Testis (tissue), 3 donors: ENCODE data around the gene CACNA2D3. TPM values are rescaled to one million over a fixed set of nuclear protein-coding genes. Genes with fewer than 3 reads are reported as not detected.

ENCODE experiments used
- DNase-seq: peaks from one replicate; pipeline ENCODE4 v3.0.0-alpha.2; 2019
- H3K27ac ChIP-seq, 2 donors: fragments of 200-600 bp; sonication (generic); one replicate each; pipeline ENCODE4 v1.5.1; 2019
- H3K27me3 ChIP-seq: fragments of 200-600 bp; sonication (generic); one replicate; pipeline ENCODE4 v1.5.1; 2019
- H3K36me3 ChIP-seq: fragments of 200-600 bp; sonication (generic); one replicate; pipeline ENCODE4 v1.5.1; 2017; ENCODE audit warnings: low read depth; ENCODE audit errors: missing control alignments
- H3K4me1 ChIP-seq: fragments of 200-600 bp; sonication (generic); one replicate; pipeline ENCODE4 v1.5.1; 2019
- H3K4me3 ChIP-seq, 2 donors: fragments of 200-600 bp; sonication (generic); one replicate each; pipeline ENCODE4 v1.5.1; 2017 to 2019
- H3K9me3 ChIP-seq: fragments of 200-600 bp; sonication (generic); one replicate; pipeline ENCODE4 v1.5.1; 2017
- POLR2A ChIP-seq: fragments of 450-650 bp; IDR thresholded peaks from one replicate; pipeline ENCODE4 v1.6.1; 2017; ENCODE audit warnings: antibody characterized with exemption, mild to moderate bottlenecking, moderate library complexity
- WGBS, 2 donors: methylation state at CpG; one replicate each; pipeline ENCODE4 v1.1.5; 2018; 5-methylcytosine and 5-hydroxymethylcytosine counted together
- intact Hi-C: fragments of 100-400 bp; cut with DNase I; formaldehyde crosslinking; loops from one replicate; pipeline ENCODE4 v1.15.1; 2023; ENCODE audit warnings: low total_unique reads
- polyA plus RNA-seq: library from polyadenylated mRNA; stranded (reverse); fragments of 350-450 nt; fragmentation: Illumina TruSeq; extraction: RNeasy Lipid Tissue Mini Kit (QIAGEN cat#74804); gene quantifications from one replicate; pipeline ENCODE4 v1.2.3, GENCODE V29; 2014; ENCODE audit warnings: low read depth, low replicate concordance; ENCODE audit not compliant: insufficient read depth
- total RNA-seq, 2 donors: library from RNA; depleted of rRNA; stranded (reverse); fragments of >200 nt; gene quantifications; one replicate each; pipeline ENCODE4 v1.2.3, GENCODE V29; 2016
- TF ChIP-seq, protein P1 (sequence below), 3 experiments: fragments of 450-650 bp in 2 of 3; fragments of 200-600 bp in 1 of 3; sonication (generic) in 1 of 3; IDR thresholded peaks; one replicate each; pipeline ENCODE4 v1.5.1; 2016 to 2019; ENCODE audit warnings: antibody characterized with exemption in 3 of 3, mild to moderate bottlenecking in 2 of 3, moderate library complexity in 1 of 3

The CACNA2D3 gene
- total and polyA plus RNA-seq, 3 donors from 2014 or later: 10.1 to 16.5 (median 11.2) TPM

DNA sequence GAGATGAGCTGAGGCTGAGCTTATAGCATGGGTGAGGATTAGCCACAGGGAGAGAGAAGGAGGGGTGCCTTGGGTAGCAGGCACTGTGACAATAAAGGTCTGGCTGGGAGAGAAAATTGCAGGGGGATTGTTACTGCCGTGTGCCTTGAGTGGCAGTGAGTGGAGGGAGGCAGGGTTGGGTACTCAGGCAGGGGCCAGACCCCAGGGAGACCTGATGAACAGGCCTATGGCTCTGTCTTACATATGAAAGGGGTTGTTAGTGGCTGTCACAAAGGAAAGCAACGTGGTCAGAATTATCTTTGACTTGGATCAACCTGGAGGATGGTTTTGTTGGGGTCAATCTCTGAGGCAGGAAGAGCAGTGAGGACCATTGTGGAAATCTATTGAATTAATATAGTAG, 721.0 kb downstream of the CACNA2D3 start:
- WGBS, 2 donors: 81 to 82% methylated on average over 2 of the region's 2 CpGs
- H3K36me3 ChIP-seq: no peaks in the 10 kb centered on the region

DNA sequence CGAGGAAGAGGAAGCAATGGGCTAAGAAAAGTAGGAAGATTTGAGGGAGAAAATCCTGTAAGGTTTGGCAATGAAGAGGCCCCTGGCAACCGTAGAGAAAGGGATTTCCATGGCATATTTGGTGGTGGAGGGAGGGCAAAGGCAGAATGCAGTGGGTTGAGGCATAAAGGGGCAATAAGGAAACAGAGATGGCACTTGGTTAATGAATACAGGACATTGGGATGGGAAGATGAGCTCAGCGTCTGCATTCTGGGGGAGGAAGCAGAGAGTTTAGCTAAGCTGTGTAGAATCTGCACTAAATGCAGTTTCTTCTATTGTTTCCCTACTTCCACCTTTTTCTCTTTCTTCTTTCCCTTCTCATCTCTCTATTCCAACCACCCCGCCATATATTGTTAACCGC, 721.9 kb downstream of the CACNA2D3 start:
- Histone ChIP-seq H3K27ac (no peak overlapping the region), H3K27me3 (no peaks in the 10 kb centered on the region), H3K4me3 (no peak overlapping the region), H3K4me1 (no peaks in the 10 kb centered on the region), H3K36me3 (no peaks in the 10 kb centered on the region), H3K9me3 (no peaks in the 10 kb centered on the region)
- no peak for DNase-seq
- intact Hi-C loops: no loop called here
- no peak for TF ChIP-seq POLR2A
- TF ChIP-seq, protein P1, sequence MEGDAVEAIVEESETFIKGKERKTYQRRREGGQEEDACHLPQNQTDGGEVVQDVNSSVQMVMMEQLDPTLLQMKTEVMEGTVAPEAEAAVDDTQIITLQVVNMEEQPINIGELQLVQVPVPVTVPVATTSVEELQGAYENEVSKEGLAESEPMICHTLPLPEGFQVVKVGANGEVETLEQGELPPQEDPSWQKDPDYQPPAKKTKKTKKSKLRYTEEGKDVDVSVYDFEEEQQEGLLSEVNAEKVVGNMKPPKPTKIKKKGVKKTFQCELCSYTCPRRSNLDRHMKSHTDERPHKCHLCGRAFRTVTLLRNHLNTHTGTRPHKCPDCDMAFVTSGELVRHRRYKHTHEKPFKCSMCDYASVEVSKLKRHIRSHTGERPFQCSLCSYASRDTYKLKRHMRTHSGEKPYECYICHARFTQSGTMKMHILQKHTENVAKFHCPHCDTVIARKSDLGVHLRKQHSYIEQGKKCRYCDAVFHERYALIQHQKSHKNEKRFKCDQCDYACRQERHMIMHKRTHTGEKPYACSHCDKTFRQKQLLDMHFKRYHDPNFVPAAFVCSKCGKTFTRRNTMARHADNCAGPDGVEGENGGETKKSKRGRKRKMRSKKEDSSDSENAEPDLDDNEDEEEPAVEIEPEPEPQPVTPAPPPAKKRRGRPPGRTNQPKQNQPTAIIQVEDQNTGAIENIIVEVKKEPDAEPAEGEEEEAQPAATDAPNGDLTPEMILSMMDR (IDR thresholded peaks at IDR 0.05): no peak
- WGBS, 2 donors: 94 to 95% methylated on average over 5 of the region's 5 CpGs

More for the DNA sequence above, 721.0 kb downstream of the CACNA2D3 start:
- H3K4me1 ChIP-seq: no peaks in the 10 kb centered on the region
- no peak overlapping the region for H3K4me3 ChIP-seq
- no peak for DNase-seq
- intact Hi-C loops: no loop called here
- no peaks in the 10 kb centered on the region for H3K27me3 ChIP-seq
- no peak overlapping the region for H3K27ac ChIP-seq
- TF ChIP-seq, protein P1 (IDR thresholded peaks at IDR 0.05): no peak
- TF ChIP-seq POLR2A: no peak
- H3K9me3 ChIP-seq: no peaks in the 10 kb centered on the region

DNA sequence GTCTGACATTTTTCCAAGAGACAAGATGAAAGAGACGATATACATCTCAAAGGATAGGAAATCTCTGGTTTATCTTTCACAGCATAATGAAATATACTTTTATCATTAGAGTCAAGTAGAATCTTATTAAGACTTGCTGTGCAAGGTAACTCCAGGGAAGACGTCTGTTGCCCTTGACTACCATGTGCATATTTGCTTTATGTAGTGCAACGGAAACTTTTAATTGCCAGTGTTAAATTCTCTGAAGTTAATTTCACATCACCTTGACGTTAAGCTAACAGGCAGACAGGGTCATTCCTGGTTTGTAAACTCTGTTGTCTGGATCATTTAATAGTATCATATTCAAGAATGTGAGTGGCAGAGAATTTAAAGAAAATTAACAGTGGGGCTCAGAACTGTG, 722.7 kb downstream of the CACNA2D3 start:
- H3K9me3 ChIP-seq: no peaks in the 10 kb centered on the region
- H3K27ac ChIP-seq: no peak overlapping the region
- TF ChIP-seq POLR2A: no peak
- TF ChIP-seq, protein P1 (IDR thresholded peaks at IDR 0.05): no peak
- H3K36me3 ChIP-seq: no peaks in the 10 kb centered on the region
- H3K27me3 ChIP-seq: no peaks in the 10 kb centered on the region
- intact Hi-C loops: no loop called here
- H3K4me1 ChIP-seq: no peaks in the 10 kb centered on the region
- H3K4me3 ChIP-seq: no peak overlapping the region
- WGBS, 2 donors: 84 to 88% methylated on average over 4 of the region's 4 CpGs
- DNase-seq: no peak

DNA sequence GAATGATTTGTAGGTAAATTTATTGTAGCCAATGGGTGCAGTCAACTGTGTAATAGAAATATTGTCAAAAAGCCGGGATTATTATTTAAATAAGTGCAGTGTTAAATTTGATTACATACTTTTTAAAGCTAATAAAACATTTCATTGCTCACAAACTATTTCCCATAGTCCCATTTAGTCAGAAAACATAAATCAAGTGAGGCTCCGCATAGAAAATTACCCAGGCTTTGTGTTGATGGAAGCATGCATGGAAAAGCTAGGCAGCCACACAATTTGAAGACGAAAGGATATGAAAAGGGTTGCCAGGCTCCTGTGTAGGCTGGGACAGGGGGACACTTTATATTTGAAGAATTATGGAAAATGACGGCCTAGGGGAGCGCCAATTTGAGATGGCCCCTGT, 723.2 kb downstream of the CACNA2D3 start:
- DNase-seq: no peak
- WGBS, 2 donors: 91 to 92% methylated on average over 5 of the region's 5 CpGs
- Histone ChIP-seq H3K4me3 (no peak overlapping the region), H3K4me1 (no peaks in the 10 kb centered on the region), H3K9me3 (no peaks in the 10 kb centered on the region), H3K27ac (no peak overlapping the region), H3K27me3 (no peaks in the 10 kb centered on the region), H3K36me3 (no peaks in the 10 kb centered on the region)
- intact Hi-C loops: no loop called here
- TF ChIP-seq, protein P1 (IDR thresholded peaks at IDR 0.05): no peak
- no peak for TF ChIP-seq POLR2A

DNA sequence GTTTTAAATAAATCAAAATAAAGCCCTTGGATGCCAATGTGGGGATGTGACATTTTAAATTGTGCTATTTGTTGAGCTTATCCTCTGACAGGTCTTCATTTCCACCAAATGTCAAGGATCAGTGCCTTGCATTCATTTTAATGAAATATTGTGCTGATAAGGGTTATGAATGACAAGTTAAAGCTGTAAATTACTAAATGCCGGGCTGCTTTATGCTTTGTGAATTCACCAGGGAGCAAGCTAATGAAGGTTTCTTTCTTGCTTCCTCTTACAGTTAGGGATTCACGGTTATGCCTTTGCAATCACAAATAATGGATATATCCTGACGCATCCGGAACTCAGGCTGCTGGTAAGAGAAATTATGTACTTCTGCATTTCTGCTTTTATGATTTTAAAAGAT, 723.8 kb downstream of the CACNA2D3 start:
- no peaks in the 10 kb centered on the region for H3K27me3 ChIP-seq
- TF ChIP-seq, protein P1 (IDR thresholded peaks at IDR 0.05): no peak
- no peak for TF ChIP-seq POLR2A
- H3K4me1 ChIP-seq: no peaks in the 10 kb centered on the region
- H3K4me3 ChIP-seq: no peak overlapping the region
- intact Hi-C loops: no loop called here
- WGBS, 2 donors: 82 to 86% methylated on average over 4 of the region's 4 CpGs
- no peaks in the 10 kb centered on the region for H3K36me3 ChIP-seq
- H3K27ac ChIP-seq: no peak overlapping the region
- no peaks in the 10 kb centered on the region for H3K9me3 ChIP-seq
- no peak for DNase-seq
